Measurements from ENCODE around the gene KREMEN1. TPM values are rescaled to one million over a fixed set of nuclear protein-coding genes. Genes with fewer than 3 reads are reported as not detected.
"Not testable (repeated sequence)": the region's sequence is repeated elsewhere in the genome, so short reads cannot be mapped to it uniquely, and the experiment has no call there.

The KREMEN1 gene
- total RNA-seq, 1 experiment from 2014 or later: 5.8 TPM

DNA sequence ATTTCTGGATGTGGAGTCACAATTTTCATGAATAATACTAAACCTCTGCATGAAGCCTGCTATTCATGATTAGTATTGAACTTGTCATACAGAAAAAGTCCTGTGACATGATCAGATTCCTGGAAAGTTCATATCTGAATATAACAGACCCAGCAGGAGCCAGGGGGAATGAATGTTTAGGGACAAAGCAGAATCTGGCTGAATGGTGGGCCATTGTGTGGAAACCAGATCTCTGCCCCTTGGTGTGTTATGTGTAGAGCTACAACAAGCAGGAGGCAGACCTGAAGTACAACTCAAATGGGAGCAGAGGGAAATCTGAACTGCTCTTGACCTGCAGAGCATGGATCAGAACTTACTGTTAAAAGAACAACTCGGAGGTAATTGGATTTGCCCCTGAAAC is 30.3 kb downstream of the KREMEN1 start:
- DNase-seq (ENCODE audit: low read depth): no peak

DNA sequence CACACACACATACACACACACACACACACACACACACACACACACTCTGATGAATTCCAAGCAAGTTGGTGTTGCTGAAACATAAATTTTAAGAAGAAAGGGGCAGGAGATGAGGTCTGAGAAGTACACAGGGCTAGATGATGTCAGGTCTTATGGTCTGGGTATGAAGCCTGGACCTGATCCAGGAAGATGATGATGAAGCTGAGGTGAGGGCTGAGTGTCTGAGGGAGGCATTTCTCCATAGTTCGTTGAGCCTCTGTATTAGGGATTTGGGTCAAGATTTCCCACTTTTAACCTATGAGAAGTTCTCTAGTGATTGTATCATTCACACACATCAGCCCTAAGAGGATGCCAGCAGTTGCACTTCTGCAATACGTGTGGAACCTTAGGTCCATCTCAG is 32.6 kb downstream of the KREMEN1 start:
- no peak for DNase-seq (ENCODE audit: low read depth)

DNA sequence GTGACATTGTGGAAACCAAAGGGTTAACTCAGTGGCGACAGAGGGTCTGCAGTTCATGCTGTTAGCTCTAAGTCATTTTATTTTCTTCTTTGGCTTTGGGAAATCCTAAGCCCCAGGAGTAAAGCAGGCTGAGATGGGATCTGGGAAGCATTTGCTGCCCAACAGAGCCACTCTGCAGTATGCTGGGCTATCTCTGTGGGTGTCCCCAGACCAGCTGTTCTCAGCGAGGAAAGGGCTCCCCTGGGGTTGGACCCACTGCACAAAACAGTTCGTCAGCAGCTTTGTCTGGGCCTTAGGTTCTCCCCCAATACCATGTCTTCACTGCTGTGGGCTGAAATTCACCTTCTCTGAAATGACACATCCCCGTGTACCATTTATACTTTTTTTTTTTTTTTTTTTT is 34.0 kb downstream of the KREMEN1 start:
- DNase-seq (ENCODE audit: low read depth): no peak

DNA sequence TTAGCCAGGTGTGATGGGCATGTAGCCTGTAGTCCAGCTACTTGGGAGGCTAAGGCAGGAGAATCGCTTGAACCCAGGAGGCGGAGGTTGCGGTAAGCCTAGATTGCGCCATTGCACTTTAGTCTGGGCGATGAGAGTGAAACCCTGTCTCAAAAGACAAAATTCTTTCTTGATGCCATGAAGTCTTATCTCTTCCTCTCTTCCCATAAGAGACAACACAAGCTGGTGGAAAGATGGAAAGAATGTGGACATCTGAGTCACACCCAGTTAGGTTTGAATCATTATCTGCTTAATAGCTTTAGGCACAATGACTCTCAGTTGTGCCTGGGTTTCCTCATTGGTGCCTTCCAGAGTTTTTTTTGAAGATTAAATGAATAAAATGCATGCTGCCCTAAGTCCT is 35.3 kb downstream of the KREMEN1 start:
- no peak for DNase-seq (ENCODE audit: low read depth)

DNA sequence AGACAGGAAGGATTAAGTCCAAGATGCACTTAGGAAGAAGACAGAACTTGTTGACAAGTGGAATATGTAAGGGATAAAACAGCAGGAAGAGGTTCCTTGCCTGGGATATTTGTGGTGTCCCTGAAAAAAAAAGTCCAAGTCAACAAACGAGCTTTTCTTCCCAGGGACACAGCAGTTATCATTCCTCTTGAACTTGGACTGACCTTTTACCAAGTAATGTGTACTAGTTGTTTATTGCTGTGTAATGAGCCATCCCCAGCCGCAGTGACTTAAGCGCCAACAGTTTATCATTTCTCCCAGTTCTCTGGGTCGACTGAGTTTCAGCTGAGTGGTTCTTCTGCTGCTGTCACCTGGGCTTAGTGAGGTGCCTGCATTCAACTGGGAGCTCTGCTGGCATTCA is 37.0 kb downstream of the KREMEN1 start:
- no peak for DNase-seq (ENCODE audit: low read depth)

DNA sequence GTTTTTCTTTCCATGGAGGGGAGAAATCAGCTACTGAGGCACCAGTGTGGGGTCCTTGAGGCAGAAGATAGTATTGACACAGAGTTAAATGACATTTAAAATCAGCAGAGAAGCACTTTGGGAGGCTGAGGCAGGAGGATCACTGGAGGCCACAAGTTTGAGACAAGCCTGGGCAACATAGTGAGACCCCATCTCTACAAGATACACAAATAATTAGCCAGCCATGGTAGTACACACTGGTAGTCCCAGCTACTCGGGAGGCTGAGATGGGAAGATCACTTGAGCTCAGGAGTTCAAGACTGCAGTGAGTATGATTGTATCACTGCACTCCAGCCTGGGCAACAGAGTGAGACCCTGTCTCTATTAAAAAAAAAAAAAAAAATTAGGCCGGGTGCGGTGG is 38.1 kb downstream of the KREMEN1 start:
- DNase-seq (ENCODE audit: low read depth): no peak

DNA sequence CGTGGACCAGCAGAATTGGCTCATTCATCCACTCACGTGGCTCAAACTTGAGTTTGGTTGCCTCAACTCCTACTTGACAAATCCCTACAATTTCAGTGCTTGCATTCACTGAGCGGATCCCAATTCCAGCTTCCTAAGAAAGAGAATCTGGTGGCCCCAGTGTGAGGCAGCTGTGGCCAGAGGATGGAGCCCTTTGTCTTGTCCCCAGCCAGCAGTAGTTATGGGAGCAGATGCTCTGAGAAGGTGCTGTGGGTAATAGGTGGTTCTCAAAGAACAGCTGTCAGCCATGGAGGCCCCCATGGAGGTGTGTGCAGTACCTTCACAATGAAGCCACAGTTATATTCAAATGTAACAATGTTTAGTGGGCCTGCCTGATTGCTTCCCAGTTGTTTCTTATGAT is 39.3 kb downstream of the KREMEN1 start:
- DNase-seq (ENCODE audit: low read depth): no peak

DNA sequence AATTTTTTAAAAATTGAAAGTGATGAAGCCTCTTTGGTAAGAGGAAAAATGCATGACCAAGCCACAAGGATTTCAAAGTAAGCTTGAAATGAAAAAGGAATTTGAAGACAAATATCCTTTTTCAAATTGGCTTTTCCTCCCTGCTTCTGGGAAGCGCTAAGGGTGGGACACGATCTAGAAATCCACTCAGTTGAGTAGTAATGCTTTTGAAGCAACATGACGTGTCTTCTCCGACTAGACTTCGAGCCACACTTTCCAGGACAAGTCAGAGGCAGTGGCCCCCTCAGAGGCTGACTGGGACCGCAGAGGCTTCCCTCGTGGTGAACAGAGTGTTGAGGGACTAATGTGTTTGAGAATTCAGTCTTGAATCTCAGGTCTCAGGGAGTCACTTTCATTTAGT is 39.8 kb downstream of the KREMEN1 start:
- DNase-seq (ENCODE audit: low read depth): no peak

DNA sequence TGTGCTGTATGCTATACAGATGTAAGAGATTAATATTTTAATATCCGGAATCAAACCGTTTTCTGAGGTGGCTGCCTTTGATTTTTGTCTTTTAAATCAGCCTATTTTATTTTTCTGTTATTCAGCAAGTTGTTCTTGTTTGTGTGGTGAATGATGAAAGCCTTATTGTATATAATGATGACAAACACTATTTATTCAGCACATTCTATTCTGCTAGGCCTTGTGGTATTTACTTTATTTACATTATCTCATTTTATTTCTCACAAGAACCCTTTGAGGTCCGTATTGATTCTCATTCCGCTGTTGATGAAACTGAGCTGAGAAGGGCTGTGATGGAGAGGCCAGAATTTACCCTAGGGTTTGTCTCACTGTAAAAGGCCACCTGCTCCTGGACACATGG is 40.5 kb downstream of the KREMEN1 start:
- no peak for DNase-seq (ENCODE audit: low read depth)

DNA sequence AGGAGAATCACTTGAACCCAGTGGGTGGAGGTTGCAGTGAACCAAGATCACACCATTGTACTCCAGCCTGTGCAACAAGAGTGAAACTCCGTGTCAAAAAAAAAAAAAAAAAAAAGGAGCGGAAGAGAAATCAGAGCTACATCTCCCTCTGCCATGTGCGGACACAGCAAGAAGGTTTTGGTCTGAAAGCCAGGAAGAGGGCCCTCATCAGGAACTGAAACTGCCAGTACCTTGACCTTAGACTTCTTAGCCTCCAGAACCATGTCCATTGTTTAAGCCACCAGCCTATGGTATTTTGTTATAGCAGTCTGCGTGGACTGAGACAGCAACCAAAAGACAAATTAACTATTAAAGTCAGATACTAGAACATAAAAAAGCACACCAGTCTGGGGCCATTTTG is 41.6 kb downstream of the KREMEN1 start:
- DNase-seq (ENCODE audit: low read depth): no peak

DNA sequence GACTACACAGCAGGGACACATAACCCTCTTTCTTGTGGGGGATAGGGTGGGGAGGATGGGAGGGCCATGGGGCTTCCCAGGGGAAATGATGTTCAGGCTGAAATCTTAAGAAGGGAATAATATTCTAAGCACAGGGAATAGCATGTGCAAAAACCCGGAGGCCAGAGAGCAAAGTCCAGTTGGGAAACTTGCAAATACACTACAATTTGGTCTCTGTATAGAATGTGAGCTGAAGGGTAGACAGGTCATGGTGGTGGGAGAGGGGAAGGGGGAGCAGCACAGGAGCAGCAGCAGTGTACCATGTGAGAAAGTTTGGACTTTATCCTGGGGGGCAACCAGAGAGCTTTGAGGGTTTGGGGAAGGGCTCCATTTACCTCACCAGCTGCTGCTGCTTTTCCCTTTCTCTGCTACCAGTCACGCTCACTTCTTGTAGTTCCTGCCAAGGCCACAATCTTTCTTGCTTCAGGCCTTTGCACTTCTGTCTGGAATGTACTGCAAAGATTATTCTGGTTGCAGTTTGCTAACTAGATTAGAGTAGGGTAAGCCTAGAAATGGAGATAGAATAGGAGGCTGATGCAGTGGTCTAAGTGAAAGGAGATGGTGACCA is 43.0 kb downstream of the KREMEN1 start:
- no peak for DNase-seq (ENCODE audit: low read depth)

DNA sequence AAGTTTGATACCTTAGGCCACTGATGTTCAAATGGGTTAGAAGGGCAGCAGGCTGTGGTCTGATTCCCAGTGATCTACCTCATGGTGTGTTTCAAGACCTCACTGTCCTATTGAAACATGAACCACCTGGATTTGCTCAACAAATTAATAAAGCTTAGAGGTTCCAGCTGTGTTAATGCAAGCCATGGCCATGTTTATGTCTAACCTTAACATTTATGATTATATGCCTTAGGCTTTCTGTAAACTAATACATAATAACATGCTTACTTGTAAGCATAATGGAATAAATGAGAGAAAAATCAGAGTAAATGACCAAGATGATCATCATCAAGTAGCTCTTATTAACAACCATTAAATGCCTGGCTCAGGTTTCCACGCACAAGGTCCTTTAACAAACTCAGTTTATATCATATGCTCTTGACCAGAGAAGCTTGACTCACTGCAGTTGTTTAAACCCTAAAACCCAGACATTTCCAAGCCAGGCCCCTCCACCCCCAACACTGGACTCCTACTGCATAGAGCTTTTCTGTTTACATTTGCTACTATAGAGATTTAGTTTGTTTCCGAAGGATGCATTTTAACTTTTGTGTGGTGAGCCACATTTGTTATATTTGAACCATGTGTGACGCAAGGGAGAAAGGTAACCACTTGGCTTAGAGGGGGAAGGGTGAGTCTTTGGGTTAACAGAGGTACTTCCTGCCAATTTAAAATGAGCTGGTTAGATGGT is 43.7 kb downstream of the KREMEN1 start:
- no peak for DNase-seq (ENCODE audit: low read depth)

DNA sequence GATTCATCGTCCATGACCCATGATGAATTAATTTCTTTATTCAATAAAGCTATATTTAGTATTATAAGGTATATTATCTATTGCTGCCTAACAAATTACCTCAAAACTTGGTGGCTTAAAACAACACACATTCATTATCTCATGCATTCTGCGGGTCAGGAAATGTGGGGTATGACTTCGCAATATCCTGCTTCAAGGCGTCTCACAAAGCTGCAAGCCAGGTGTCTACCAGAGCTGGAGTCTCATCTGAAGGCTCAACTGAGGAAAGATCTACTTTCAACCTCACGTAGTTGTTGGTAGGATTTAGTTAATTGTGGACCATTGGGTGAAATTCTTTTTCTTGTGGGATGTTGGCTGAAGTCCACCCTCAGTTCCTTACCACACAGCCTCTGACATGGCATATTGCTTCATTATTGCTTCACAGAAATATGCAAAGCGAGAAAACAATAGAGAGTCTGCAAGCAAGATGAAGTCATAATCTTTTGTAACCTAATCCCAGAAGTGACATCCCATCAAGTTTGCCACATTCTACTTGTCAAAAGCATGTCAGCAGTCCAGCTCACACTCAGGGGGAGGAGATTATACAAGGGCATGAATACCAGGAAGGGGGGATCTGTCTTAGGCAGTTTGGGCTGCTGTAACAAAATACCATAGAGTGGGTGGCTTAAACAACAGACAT is 45.1 kb downstream of the KREMEN1 start:
- peak; percentile 30 for DNase-seq (ENCODE audit: low read depth)

DNA sequence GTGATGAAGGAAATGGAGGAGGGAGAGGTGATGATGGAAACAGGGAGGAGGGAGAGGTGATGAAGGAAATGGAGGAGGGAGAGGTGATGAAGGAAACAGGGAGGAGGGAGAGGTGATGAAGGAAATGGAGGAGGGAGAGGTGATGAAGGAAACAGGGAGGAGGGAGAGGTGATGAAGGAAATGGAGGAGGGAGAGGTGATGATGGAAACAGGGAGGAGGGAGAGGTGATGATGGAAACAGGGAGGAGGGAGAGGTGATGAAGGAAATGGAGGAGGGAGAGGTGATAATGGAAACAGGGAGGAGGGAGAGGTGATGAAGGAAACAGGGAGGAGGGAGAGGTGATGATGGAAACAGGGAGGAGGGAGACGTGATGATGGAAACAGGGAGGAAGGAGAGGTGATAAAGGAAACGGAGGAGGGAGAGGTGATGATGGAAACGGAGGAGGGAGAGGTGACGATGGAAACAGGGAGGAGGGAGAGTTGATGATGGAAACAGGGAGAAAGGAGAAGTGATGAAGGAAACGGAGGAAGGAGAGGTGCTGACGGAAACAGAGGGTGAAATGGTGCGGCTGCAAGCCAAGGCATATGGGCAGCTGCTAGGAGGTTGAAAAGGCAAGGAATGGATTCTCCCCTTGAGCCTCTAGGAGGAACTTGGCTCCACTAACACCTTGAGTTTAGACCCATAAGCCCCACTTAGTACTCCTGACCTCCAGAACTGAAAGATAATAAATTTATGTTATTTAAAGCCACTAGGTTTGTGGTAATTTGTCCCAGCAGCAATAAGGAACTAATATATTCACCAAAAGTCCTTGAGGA is 47.5 kb downstream of the KREMEN1 start:
- not testable (repeated sequence) for DNase-seq (ENCODE audit: low read depth)

DNA sequence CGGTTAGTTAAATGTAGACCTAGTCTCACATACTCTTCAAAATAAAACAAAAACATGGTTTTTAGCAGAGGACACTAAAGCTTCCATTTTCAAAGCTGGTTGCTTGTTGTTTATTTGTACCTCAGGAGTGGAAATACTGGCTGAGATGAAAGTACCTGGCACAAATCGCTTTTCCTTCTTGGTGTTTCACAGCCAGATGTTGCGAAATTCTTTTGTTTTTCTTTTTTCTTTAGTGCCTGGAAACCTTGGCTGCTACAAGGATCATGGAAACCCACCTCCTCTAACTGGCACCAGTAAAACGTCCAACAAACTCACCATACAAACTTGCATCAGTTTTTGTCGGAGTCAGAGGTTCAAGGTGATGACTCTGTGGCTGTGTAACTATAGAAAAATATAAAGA is 48.3 kb downstream of the KREMEN1 start:
- DNase-seq (ENCODE audit: low read depth): no peak

DNA sequence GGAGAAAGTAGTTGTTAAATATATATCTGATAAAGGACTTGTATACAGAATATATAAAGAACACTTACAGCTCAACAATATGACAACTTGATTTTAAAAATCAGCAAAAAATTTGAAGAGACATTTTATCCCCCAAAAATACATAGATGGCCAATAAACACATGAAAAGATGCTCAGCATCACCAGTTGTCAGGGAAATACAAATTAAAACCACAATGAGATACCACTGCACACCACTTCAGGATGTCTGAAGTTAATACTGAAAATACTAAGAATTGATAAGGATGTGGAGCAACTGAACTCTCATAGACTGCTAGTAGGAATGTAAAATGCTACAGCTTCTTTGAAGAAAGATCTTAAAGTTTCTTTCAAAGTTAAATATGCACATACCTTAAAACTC is 49.2 kb downstream of the KREMEN1 start:
- DNase-seq (ENCODE audit: low read depth): no peak

DNA sequence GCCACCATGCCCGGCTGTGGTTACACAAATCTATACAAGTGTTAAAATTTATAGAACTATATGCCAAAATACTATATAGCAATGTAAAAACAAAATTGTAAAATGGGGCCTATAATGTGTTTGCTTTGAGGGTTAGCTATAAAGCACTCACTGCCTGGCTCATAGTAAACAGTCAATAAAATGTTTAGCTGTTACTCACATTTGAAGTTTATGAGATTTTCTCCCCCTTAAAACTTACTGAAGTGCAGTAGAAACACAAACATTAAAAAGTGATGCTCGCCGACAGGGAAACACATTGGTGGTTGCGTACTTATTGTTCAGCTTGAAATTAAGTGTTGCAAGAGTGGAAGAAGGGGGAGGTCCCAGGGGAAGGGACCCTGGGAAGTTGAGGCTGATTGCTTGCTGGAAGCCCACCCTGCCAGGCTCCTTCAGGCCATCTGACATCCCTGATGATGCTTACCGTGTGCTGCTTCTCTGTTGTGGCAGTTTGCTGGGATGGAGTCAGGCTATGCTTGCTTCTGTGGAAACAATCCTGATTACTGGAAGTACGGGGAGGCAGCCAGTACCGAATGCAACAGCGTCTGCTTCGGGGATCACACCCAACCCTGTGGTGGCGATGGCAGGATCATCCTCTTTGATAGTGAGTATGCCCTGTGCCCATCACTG is 52.1 kb downstream of the KREMEN1 start:
- no peak for DNase-seq (ENCODE audit: low read depth)

DNA sequence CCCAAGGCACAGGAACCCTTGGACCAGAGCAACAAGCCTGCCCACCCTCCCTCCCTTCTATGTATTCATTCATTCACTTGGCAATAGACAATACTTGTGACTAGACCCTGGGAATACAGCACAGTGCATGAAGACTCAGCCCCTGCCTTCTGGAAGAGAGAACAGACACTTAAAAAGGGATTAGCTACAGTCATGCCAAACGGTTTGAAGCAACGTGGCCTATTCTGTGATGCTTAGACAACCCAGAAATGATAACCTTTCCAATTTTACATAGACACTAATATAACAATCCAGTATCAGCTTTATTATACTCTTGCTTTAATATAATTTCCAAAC is 52.6 kb downstream of the KREMEN1 start:
- no peak for DNase-seq (ENCODE audit: low read depth)

DNA sequence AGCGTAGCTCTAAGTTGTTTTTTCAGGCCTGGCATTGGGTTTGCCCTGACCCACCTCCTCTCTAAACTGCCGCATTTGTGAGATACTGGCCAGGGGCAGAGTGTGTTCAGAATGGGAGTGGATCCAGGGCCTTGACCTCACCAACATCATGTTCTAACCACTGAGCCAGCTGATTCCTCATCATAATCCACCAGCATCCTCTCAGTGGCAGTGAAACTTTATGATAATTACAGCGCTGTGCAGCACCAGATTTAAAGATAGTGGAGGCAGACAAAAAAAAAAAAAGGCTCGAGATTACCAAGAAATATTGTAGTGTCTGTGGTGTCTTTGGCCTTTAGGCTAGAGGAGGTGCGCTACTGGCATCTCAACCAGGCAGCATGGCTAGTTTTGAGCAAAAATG is 53.0 kb downstream of the KREMEN1 start:
- DNase-seq (ENCODE audit: low read depth): no peak

DNA sequence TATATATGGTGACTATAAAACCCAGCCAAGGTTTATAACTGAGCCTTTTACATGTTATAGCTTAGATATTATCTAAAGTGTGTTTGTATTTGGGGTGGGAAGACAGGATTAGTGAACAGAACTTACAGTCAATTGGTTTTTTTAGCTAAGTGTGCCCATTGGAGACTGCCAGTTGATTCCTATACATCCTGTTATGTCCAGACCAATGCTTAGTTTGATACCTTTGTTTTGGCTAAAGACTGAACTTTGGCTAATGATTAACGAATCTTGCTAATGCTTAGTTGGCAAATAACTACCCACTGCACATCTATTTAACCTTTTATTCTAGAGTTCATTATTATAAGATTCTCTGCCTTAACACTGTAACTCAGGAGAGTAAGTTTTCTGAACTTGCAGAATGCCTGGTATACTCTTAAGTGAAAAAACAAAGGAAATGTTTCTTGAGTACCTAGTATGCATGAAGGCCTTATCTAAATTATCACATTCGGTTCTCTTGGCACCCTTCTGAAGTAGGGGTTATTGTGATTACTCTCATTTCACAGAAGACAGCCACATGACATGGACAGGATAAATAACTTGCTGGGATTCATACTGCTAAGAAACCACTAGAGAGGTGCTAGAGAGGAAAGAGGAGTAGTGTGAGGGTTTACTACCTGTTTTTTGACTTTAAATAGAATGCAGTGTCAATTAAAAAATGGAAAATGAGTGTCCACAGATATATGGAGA is 54.0 kb downstream of the KREMEN1 start:
- DNase-seq (ENCODE audit: low read depth): no peak

All from LHCN-M2 (cell line).